Breast epithelium (tissue), 4 donors: ENCODE measurements around the gene R3HDML. TPM values are rescaled to one million over a fixed set of nuclear protein-coding genes. Genes with fewer than 3 reads are reported as not detected.

Source experiments
- DNase-seq, 2 donors: peaks; one replicate each; pipeline ENCODE4 v3.0.0-alpha.2; 2019; ENCODE audit warnings: low spot score in 2 of 2
- H3K27ac ChIP-seq, 2 donors: fragments of 200-600 bp; sonication (generic) in 1 of 2; one replicate each; pipeline ENCODE4 v1.5.1; 2016 to 2019; ENCODE audit warnings: mild to moderate bottlenecking in 1 of 2
- H3K27me3 ChIP-seq, 2 donors: fragments of 200-600 bp; sonication (generic) in 1 of 2; one replicate each; pipeline versions ENCODE4 v1.5.1 to v1.6.0; 2017 to 2019; ENCODE audit warnings: control low read depth in 1 of 2, mild to moderate bottlenecking in 1 of 2
- H3K36me3 ChIP-seq: fragments of 200-600 bp; one replicate; pipeline ENCODE4 v1.5.1; 2019
- H3K4me1 ChIP-seq, 2 donors: fragments of 200-600 bp; sonication (generic); one replicate each; pipeline ENCODE4 v1.5.1; 2016 to 2019; ENCODE audit warnings: control low read depth in 1 of 2
- H3K4me3 ChIP-seq, 3 donors: fragments of 200-600 bp; sonication (generic); 1 replicate in 2 of 3; 2 replicates in 1 of 3; pipeline ENCODE4 v1.5.1; 2016 to 2019; ENCODE audit warnings: mild to moderate bottlenecking in 3 of 3, moderate library complexity in 2 of 3
- H3K9me3 ChIP-seq, 2 donors: fragments of 200-600 bp; sonication (generic) in 1 of 2; one replicate each; pipeline ENCODE4 v1.5.1; 2016 to 2019; ENCODE audit warnings: control low read depth in 1 of 2
- CTCF ChIP-seq, 3 donors: fragments of 450-650 bp; IDR thresholded peaks; one replicate each; pipeline ENCODE4 v1.5.1; 2016 to 2017; ENCODE audit warnings: antibody characterized with exemption in 3 of 3, mild to moderate bottlenecking in 3 of 3, moderate library complexity in 3 of 3
- POLR2A ChIP-seq: fragments of 450-650 bp; IDR thresholded peaks from one replicate; pipeline ENCODE4 v1.6.1; 2016; ENCODE audit warnings: antibody characterized with exemption, mild to moderate bottlenecking, moderate library complexity
- POLR2AphosphoS5 ChIP-seq, 3 donors: sonication (generic); formaldehyde crosslinking; IDR thresholded peaks; one replicate each; pipeline ENCODE4 v1.6.1; 2017; ENCODE audit warnings: antibody characterized with exemption in 3 of 3
- intact Hi-C: fragments of 100-400 bp; cut with DNase I; formaldehyde crosslinking; loops from one replicate; pipeline ENCODE4 v1.15.1; 2023; ENCODE audit warnings: low total_unique reads
- total RNA-seq, 3 donors: library from RNA; depleted of rRNA; stranded (reverse); fragments of >200 nt; gene quantifications; one replicate each; pipeline ENCODE4 v1.1.0, GENCODE V29; 2016

The R3HDML gene, protein sequence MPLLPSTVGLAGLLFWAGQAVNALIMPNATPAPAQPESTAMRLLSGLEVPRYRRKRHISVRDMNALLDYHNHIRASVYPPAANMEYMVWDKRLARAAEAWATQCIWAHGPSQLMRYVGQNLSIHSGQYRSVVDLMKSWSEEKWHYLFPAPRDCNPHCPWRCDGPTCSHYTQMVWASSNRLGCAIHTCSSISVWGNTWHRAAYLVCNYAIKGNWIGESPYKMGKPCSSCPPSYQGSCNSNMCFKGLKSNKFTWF
- total RNA-seq = not detected

DNA sequence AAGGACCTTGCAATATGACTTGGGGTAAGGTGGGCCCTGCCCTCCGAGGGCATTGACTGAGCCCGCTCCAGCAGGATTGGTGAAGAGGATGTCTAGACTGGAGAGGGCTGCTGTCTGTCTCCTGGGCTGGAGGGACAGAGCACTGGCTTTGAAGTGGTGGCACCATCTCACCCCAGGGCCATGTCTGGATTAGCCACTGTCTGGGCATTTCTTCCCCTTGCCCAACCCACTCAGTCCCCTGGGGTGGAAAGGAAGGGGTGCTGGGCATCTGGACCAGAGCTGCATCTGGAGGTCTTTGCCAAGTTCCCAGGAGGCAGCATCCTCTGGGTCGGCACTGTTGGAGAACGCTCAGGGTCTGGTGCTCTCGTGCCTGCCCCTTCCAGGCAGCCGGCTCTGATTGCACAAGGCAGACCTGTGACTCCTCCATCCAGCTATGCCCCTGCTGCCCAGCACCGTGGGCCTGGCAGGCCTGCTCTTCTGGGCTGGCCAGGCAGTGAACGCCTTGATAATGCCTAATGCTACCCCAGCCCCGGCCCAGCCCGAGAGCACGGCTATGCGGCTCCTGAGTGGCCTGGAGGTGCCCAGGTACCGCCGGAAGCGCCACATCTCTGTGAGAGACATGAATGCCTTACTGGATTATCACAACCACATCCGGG lies at the start of gene R3HDML:
Gene R3HDML (plus strand): TSS at position 319 of the 656 bp plus-strand sequence. CDS start 115 bp downstream, at position 434.
- Histone ChIP-seq H3K27me3 (peaks cover 0 to 8% of the 10 kb centered on the region in 2 donors), H3K4me3 (no peak within 1 kb of the TSS), H3K36me3 (no peaks in the 10 kb centered on the region), H3K9me3 (no peaks in the 10 kb centered on the region), H3K27ac (no peak within 1 kb of the TSS), H3K4me1 (no peaks in the 10 kb centered on the region)
- DNase-seq = no peak
- intact Hi-C loops = no loop called here
- TF ChIP-seq POLR2A (no peak), POLR2AphosphoS5 (IDR thresholded peaks at IDR 0.05) (no peak), CTCF (IDR thresholded peaks at IDR 0.05) (no peak)

- no peak for DNase-seq
- H3K9me3 ChIP-seq = peaks cover 0 to 6% of the 10 kb centered on the region in 2 donors
- no peaks in the 10 kb centered on the region for H3K27me3 ChIP-seq
- TF ChIP-seq POLR2A = no peak
- TF ChIP-seq CTCF (IDR thresholded peaks at IDR 0.05) = no peak
- no peak for TF ChIP-seq POLR2AphosphoS5 (IDR thresholded peaks at IDR 0.05)
- H3K4me3 ChIP-seq = no peak overlapping the region
- no peaks in the 10 kb centered on the region for H3K36me3 ChIP-seq
- no peaks in the 10 kb centered on the region for H3K4me1 ChIP-seq
- H3K27ac ChIP-seq = no peak overlapping the region
- intact Hi-C loops = loop anchor here (10.0 kb wide), 1 partner anchor 1073 kb away; no protein-coding TSS in a partner anchor
Measured at GRCh38 chr20:44287272-44288097, 49.4 kb upstream of the R3HDML start.

GRCh38 chr20:44288252-44288651 lies 48.6 kb upstream of the R3HDML start:
- H3K9me3 ChIP-seq = peaks cover 0 to 6% of the 10 kb centered on the region in 2 donors
- TF ChIP-seq POLR2A = no peak
- TF ChIP-seq POLR2AphosphoS5 (IDR thresholded peaks at IDR 0.05) = no peak
- TF ChIP-seq CTCF (IDR thresholded peaks at IDR 0.05) = no peak
- no peaks in the 10 kb centered on the region for H3K4me1 ChIP-seq
- no peak overlapping the region for H3K27ac ChIP-seq
- H3K27me3 ChIP-seq = no peaks in the 10 kb centered on the region
- no peak for DNase-seq
- intact Hi-C loops = loop anchor here (10.0 kb wide), 1 partner anchor 1073 kb away; no protein-coding TSS in a partner anchor
- no peak overlapping the region for H3K4me3 ChIP-seq
- no peaks in the 10 kb centered on the region for H3K36me3 ChIP-seq

DNA sequence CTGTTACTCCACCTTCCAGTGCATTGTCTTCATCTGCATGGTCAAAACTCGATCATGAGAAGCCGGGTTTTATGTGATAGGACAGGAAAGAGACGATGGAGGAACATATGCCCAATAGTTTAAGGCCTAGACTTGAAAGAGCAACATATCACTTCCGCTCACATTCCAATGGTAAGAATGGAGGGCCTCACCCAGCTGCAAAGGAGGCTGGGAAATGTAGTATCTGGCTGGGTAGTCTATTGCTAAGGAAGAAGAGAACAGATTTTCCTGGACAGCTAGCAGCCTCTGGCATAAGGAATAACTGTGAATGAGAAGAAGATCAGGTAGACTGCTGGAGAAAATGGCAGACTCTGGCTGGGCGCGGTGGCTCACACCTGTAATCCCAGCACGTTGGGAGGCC lies 45.1 kb upstream of the R3HDML start:
- Histone ChIP-seq H3K27me3 (no peaks in the 10 kb centered on the region), H3K4me3 (no peak overlapping the region), H3K4me1 (no peaks in the 10 kb centered on the region), H3K27ac (no peak overlapping the region), H3K36me3 (no peaks in the 10 kb centered on the region), H3K9me3 (peaks cover 0 to 6% of the 10 kb centered on the region in 2 donors)
- TF ChIP-seq POLR2AphosphoS5 (IDR thresholded peaks at IDR 0.05) (no peak), CTCF (IDR thresholded peaks at IDR 0.05) (no peak), POLR2A (no peak)
- intact Hi-C loops = no loop called here
- no peak for DNase-seq
